ENCODE measurements around the gene ATAD2B.
"Not testable (repeated sequence)": the region's sequence is repeated elsewhere in the genome, so short reads cannot be mapped to it uniquely, and the experiment has no call there.

Gene ATAD2B

DNA sequence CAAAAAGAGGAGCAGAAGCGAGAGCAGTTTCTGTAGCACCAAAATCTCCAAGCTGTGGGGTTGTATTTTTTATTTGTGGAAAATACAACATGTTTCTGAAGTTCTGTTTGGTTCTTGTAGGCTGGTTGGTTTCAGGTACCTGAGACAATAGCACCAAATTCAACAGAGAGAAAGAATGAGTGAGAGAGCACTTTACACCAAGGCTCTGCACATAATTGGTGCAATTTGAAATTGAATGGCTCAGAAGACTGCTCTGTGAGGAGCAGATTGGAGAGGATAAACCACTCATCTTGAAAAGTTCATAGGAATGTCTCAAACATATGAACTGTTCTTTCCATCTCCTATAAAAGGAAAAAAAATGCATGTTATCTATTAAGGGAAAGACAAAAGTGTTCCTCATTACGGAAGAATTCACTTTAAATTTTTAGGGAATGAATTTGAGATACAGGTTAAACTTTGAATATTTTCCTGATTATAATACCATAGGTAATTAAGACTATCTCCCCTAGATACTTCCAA, 175.1 kb downstream of the ATAD2B start:
- no peak for DNase-seq

DNA sequence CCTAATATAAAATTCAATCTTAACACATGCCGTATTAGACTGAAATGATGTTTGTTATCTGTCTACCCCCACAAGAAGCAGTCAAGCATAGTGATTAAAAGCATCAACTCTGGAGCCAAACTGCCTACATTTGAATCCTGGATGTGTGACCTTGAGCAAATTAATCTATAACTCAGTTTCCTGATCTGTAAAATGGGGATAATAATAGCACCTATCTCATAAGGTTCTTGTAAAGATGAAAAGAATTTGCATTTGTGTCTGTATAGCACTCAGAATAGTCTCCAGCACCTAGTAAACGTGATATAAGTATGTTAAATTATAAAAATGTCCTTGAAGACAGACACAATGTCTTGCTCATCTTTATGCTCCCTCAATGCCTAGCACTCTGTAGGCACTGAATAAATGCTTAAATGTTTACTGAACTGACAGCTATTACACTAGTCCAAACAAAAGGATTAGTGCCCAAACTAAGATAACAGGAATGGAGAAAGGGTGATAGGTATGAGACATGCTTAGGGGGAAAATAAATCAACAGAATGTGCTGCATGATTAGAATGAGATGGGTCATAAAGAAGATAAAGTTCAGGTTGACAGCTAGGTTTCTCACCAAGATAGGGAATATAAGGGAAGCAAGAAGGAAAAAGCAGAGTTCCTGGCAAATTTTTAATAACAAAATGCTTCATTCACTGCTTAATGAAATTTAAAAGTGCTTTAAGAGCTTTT, 180.6 kb downstream of the ATAD2B start:
- no peak for DNase-seq

DNA sequence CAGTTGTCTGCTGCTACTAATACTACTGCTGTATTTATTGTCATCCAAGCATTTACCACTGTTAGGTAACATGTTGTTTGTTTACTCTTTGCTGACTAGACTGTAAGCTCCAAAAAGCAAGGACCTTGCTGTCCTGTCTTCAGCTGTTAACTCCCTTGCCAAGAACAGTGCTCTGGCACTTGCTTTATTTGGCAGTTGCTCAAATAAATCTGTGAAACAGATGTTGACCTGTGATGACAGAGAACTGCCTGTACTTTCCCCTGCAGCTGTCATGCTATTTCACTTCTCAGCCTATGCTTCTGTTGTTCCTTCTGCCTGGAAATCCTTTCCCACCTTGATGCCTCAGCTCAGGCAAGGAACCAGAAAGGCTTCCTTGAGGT, 181.2 kb downstream of the ATAD2B start:
- DNase-seq = no peak

DNA sequence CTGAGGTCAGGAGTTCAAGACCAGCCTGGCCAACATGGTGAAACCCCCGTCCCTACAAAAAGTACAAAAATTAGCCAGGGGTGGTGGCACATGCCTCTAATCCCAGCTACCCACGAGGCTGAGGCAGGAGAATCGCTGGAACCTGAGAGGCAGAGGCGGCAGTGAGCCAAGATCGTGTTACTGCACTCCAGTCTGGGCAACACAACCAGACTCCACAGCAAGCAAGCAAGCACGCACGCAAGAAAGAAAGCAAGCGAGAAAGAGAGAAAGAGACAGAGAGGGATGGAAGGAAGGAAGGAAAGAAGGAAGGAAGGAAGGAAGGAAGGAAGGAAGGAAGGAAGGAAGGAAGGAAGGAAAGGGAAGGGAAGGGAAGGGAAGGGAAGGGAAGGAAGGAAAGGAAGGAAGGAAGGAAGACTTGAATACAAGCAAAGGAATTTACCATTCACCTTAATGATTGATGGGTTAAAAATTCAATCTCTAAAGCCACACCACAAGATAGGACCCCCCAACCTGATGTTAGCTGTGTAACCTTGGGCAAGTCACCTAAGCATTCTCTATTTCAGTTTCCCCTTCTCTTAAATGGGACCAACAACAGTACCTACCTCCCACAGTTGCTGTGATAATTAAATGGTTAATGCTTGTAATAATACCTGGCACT, 181.7 kb downstream of the ATAD2B start:
- no peak for DNase-seq

DNA sequence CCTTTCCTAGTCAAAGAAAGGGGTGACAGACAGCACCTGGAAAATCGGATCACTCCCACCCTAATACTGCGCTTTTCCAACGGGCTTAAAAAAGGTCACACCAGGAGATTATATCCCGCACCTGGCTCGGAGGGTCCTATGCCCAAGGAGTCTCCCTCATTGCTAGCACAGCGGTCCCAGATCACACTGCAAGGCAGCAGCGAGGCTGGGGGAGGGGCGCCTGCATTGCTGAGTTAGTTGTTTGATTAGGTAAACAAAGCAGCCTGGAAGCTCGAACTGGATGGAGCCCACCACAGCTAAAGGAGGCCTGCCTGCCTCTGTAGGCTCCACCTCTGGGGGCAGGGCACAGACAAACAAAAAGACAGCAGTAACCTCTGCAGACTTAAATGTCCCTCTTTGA, 190.1 kb downstream of the ATAD2B start:
- DNase-seq = not testable (repeated sequence)

- no peak for DNase-seq
Measured at GRCh38 chr2:23734416-23734815, 192.5 kb downstream of the ATAD2B start.

DNA sequence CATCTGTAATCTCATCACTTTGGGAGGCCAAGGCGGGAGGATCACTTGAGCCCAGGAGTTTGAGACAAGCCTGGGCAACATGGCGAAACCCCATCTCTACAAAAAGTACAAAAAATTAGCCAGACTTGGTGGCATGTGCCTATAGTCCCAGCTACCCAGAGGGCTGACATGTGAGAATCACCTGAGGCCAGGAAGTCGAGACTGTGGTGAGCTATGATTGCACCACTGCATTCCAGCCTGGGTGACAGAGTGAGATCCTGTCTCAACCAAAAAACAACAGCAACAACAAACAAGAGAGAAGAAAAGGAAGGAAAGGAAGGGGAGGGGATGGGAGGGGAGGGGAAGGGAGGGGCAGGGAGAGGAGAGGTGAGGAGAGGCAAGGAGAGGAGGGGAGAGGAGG, 203.9 kb downstream of the ATAD2B start:
- DNase-seq = not testable (repeated sequence)

- no peak for DNase-seq
Measured at GRCh38 chr2:23722255-23722654, 204.7 kb downstream of the ATAD2B start.

DNA sequence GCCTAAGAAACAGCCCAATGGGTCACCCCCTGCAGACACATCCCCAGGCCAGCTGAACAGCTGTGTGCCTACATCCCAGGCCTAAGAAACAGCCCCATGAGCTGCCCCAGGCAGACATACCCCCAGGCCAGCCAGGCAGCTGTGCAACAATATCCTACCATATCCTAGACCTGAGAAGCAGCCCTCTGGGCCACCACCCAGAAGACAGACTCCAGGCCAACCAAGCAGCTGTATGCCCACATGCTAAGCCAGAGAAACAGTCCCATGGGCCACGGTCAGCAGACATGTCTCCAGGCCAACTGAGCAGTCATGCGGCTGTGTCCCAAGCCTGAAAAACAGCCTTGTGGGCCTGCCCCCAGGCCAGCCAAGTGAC, 205.5 kb downstream of the ATAD2B start:
- no peak for DNase-seq

- DNase-seq = no peak
Measured at GRCh38 chr2:23720705-23721453, 206.0 kb downstream of the ATAD2B start.

- peak in 5 of 58 donors; percentile 13 to 34 (median 27) for DNase-seq
Measured at GRCh38 chr2:23719716-23720115, 207.2 kb downstream of the ATAD2B start.

DNA sequence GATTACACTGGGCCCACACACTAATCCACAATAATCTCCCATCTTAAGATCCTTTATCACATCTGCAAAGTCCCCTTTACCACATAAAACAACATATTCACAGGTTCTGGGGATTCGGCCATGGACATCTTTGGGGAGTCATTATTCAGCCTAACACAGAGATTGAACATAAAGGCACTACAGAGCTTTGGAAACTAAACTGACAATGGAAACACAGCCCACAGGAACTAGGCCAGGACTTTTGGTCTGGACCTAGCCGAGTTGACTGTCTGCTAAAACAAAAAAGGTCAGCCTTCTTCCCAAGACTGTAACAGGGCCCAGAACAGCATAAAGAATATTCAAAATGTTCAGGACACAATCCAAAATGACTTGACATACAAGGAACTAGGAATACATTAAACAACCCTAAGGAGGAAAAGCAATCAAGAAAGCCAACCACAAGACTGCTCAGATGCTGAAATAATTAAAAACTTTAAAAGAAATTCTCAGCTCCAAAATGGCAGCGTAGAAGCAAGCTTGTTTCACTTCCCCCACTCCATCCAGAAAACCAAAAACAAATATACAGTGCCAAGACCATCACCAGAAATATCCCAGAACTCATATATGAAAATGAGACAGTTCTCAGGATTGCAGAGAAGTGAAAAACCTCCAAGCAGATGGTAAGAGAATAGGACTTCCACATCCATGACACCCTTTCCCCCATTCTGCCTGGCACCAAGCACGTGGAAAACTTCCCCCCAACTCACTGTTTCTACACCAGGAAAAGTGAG, 207.8 kb downstream of the ATAD2B start:
- DNase-seq = no peak

- no peak for DNase-seq
Measured at GRCh38 chr2:23713351-23713750, 213.6 kb downstream of the ATAD2B start.

- DNase-seq = no peak
Measured at GRCh38 chr2:23712756-23713151, 214.2 kb downstream of the ATAD2B start.

DNA sequence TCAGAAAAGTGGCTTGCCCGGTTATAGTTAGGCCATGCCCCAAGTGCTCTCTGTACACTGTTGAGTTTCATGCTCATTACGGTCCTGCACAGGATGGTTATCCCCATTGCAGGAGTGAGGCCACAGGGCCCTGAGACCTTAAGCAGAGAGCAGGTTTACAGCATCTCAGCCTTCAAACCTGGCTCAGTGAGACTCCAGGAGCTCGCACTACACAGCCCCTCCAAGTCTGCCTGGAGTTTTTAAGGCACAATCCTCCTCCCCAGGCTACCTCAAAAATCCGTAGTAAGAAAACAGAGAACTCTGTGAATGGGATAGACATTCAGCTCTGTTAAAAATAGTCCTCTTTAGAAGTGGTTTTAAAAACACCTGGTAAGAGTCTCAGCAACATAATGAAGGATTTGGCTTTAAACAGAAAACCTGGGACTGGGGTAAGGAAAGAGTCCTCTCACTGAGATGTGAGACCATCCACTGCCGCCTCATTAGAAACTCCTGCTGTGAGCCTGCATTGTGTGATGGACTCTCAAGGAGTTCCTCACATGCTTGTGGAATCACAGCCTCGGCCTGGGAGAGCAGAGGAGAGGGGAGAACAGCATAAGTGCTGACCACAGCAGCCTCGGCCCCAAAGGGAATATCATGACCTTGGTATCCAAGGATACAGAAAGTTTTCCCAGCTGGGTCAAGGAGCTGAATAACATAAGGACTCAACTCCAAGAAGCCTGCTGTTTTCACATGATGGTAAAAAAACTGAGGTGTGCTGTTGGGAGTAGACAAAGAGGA, 214.8 kb downstream of the ATAD2B start:
- no peak for DNase-seq

- no peak for DNase-seq
Measured at GRCh38 chr2:23709311-23709710, 217.6 kb downstream of the ATAD2B start.

DNA sequence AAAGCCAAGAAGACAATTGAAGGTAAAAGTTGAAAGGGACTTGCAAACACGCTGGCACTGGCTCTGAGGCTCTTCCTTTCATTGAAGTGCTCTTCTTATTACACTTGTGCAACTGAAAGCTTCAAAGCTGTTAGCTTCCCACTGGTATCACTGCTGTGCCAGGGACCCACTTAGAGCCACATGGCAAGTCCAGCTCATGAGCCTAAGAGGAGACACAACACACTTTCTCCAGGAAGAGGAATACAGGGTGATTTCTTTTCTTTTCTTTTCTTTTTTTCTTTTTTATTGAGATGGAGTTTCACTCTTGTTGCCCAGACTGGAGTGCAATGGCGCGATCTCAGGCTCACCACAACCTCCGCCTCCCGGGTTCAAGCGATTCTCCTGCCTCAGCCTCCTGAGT, 218.2 kb downstream of the ATAD2B start:
- no peak for DNase-seq

GRCh38 chr2:23707096-23707495, 219.8 kb downstream of the ATAD2B start:
- DNase-seq = no peak

DNA sequence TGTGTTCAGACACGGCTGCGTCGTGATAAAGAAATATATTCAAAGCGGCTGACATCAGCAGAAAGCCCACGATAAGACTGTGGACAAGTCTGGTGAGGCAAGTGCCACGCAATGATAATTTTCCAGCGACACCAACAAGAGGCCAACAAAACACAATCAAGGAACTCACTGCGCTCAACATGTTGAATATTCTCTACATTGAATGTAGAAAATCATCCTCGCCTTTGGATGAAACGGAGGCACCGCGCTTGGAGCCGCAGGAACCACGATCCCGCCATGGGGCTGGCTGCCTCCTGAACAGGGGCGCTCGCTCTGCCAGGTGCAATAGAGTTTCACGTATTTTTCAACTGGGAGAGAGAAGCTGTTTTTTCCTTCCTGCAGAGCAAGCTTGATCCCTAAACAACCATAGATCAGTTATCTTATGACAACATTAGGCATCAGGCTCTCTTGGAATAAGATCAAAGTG, 220.3 kb downstream of the ATAD2B start:
- DNase-seq = no peak

DNA sequence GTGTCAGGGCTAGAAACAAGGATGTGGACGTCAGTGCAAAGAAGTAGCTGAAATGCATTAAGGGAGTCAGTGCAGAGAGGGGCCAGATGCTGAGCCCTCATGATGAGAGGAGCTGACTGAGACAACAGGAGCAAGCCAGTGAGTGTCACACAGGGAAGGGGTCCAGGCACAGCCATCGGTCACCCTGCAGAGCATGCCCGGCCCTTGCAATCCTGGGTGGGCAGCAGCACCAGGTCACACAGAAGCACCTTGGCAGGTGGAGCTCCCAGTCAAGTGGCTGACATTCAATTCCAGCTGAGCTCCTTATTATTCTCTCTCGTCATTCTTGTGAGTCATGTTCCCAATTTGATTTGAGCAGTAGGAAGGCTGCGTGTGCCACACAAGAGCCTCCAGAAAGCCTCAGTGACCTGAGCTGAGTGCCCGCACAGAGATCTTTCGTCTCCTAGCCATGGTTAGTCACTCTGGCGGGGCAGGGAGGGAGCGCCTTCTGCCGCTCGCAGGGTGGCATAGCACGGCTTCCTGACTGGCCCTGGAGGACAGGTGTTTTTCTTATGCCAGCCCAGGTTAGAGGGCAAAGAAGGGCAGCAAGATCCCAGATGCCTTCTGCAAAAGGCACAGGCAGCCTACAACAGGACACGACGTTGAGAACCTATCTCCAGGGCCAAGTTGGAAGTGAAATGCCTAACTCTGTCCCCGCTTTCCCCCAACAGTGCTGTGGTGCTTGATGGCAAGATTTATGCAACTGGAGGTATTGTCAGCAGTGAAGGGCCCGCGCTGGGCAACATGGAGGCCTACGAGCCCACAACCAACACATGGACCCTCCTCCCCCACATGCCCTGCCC, 220.9 kb downstream of the ATAD2B start:
- DNase-seq = peak in 1 of 58 donors; percentile 43

All from anterior cingulate cortex (tissue), 58 donors.